Epithelial cell of proximal tubule (primary cell): ENCODE measurements around the gene ASCC3. TPM values are rescaled to one million over a fixed set of nuclear protein-coding genes. Genes with fewer than 3 reads are reported as not detected.
"Not testable (repeated sequence)": the region's sequence is repeated elsewhere in the genome, so short reads cannot be mapped to it uniquely, and the experiment has no call there.

ENCODE experiments used
- DNase-seq: peaks from one replicate; pipeline ENCODE4 v3.0.0-alpha.2; 2011; ENCODE audit warnings: low read depth
- H3K4me3 ChIP-seq: 2 replicates; pipeline ENCODE4 v1.5.1; 2011; ENCODE audit warnings: low read depth, mild to moderate bottlenecking, low read length
- CTCF ChIP-seq: conservative IDR thresholded peaks from 2 replicates; pipeline ENCODE4 v1.5.1; 2012; ENCODE audit warnings: low read depth, mild to moderate bottlenecking, low read length
- total RNA-seq: library from RNA; depleted of rRNA; stranded (reverse); fragments of >200 nt; gene quantifications from 2 replicates; pipeline ENCODE4 v1.2.3, GENCODE V29; 2015

ASCC3 gene
- total RNA-seq, 1 donor from 2014 or later: 28.6 TPM

- no peak for TF ChIP-seq CTCF
- no peak for DNase-seq
- H3K4me3 ChIP-seq: no peak overlapping the region
Measured at GRCh38 chr6:100899202-100899601, 18.1 kb upstream of the ASCC3 start.

- H3K4me3 ChIP-seq: no peak overlapping the region
- no peak for DNase-seq
- no peak for TF ChIP-seq CTCF
Measured at GRCh38 chr6:100897671-100898070, 16.5 kb upstream of the ASCC3 start.

- no peak for DNase-seq
- H3K4me3 ChIP-seq: no peak overlapping the region
- TF ChIP-seq CTCF: no peak
Measured at GRCh38 chr6:100893743-100894142, 12.6 kb upstream of the ASCC3 start.

- TF ChIP-seq CTCF: no peak
- DNase-seq: no peak
- H3K4me3 ChIP-seq: no peak overlapping the region
Measured at GRCh38 chr6:100892693-100893092, 11.6 kb upstream of the ASCC3 start.

- no peak for DNase-seq
- no peak overlapping the region for H3K4me3 ChIP-seq
- no peak for TF ChIP-seq CTCF
Measured at GRCh38 chr6:100892116-100892515, 11.0 kb upstream of the ASCC3 start.

- H3K4me3 ChIP-seq: no peak overlapping the region
- no peak for DNase-seq
- TF ChIP-seq CTCF: no peak
Measured at GRCh38 chr6:100891079-100891478, 9.9 kb upstream of the ASCC3 start.

GRCh38 chr6:100890646-100891045, 9.5 kb upstream of the ASCC3 start:
- H3K4me3 ChIP-seq, DNase-seq: not testable (repeated sequence)

GRCh38 chr6:100889351-100889750, 8.2 kb upstream of the ASCC3 start:
- no peak overlapping the region for H3K4me3 ChIP-seq
- DNase-seq: no peak
- no peak for TF ChIP-seq CTCF
